Ramos (cell line): ENCODE results near the gene ENTPD2.

Source experiments
- in situ Hi-C: fragments of 300-500 bp; cut with MboI; formaldehyde crosslinking; loops from one replicate; pipeline ENCODE4 v1.14.3; 2022; ENCODE audit warnings: low sequenced_read_pairs; ENCODE audit not compliant: unreplicated experiment

ENTPD2 gene

DNA sequence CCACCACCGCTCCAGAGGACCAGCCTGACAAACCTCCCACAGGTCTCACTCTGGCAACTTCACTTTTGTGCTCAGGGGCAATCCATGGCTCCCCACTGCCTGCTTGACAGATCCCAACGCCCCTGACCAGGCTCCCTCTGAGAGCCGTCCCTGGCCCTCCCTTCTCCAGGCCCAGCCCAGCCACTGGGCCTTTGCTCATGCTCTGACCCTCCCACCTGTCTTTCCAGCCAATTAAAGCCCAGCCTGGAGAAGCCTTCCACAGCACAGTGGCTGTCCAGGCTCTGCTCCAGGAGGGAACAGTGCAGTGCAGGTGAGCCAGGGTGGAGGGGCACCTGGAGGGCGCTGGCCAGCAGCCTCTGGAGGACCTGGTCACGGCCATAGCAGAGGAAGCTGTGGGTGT is 3.3 kb downstream of the ENTPD2 start:
- in situ Hi-C loops = loop anchor here (25.0 kb wide), 1 partner anchor 387 kb away; the partner anchor contains the start of gene ENTPD8

DNA sequence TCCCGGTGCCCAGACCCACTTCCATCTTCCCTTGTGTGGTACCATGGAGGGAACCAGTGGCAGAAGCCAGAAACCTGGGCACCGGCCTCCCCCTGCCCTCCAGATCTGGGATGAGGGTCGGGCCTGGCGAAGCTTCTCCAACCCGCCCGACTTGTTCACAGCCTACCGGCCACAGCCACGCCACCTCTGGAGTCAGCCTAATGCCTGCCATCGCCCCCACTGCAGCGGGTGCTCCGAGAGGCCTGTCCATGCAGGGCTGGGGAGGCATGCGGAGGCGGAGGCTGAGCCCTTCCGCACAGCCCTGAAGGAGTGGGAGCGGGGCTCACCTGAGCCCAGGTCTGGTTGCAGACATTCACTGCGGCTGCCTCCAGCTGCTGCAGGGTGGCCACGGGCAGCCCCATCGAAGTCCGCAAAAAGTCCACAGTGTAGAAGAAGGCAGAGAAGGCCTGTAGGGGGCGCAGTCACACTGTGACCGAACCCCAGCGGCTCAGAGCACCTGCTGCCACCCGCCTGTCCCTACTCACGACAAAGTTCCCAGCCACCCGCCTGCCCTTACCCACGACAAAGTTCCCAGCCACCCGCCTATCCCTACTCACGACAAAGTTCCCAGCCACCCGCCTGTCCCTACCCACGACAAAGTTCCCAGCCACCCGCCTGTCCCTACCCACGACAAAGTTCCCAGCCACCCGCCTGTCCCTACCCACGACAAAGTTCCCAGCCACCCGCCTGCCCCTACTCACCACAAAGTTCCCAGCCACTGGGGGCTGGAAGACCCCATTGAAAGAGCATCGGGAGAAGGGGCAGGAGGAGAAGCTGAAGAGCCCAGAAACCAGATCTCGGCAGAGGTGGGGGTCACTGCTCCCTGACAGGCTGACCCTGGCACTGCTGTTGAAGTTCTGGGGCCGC is 4.1 kb downstream of the ENTPD2 start:
- in situ Hi-C loops = loop anchor here (5.0 to 25.0 kb wide), 2 partner anchors 178 to 388 kb away; partner anchors contain the start of genes CYSRT1, ENTPD8 and RNF224

DNA sequence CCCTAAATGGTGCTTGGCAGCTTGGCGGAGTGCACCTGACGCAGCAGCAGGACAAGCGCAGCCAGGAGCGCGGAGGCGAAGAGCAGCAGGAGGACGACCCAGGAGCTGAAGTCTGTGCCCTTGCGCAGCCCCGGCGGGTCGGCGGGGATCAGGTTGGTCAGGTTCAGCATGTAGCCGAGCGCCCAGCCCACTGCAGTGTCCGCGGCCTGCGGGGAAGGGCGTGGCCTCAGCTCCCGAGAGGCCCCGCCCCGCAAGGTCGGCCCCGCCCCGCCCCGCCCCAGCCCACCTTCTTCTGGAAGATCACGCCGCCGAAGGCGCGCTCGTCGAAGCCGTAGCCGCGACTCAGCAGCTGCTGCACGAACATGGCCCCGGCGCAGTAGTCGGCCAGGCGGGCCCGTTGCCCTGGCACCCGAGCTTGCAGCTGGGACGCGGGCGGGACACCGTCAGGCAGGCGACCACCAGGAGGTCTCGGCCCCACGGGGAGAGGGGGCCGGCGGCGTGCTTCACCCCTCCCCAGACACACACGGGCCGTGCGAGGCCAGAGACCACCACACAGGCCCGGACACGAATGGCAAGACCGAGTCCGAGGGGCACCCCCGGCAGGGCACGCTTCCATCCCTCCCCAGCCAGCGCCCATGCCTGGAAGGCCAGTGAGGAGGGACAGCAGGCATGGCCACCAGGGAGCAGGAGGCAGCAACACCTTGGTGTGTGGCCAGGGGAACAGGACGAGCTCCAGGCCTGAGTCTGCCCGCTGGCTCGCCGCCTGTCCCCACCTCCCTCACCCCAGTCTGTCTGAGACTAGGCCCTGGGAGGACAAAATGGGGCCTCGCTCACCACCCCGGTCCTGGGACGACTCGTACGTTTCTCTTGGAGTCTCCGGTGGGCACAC is 5.0 kb downstream of the ENTPD2 start:
- in situ Hi-C loops = loop anchor here (5.0 kb wide), 1 partner anchor 178 kb away; the partner anchor contains the start of genes CYSRT1 and RNF224

DNA sequence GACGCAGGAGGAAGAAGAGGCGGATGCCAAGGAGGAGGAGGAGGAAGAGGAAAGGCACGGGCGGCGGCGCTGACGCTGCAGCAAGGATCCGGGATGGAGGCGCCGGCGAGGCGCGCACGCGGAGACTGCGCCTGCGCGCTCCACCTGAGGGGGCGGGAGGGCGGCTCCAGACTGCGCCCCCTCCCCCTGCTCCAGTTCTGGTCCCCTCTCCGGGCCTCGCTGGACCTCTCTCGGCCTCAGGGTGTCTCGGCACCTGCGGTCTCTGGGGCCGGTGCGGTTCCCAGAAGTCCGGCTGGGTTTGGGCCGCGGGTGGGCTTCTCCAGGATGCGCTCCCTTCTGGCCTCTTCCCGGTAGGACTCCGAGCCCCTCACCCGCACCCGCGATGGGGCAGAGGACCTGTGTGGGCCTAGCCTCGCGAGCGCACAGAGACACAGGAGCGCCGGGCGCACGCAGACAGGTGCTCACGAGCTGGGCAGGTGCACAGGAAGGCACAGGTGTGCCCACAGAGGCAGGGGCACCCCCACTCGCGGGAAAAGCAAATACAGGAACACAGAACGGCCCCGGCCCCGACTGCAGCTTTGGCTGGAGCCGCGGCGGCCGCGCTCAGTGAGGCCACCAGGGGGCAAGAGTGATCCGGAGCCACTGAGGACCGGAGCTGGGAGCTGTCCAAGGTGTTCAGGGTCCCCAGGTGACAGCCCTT is 7.6 kb downstream of the ENTPD2 start, which contains the start of gene NPDC1:
NPDC1 (minus strand) TSS at position 90 of the 700 bp plus-strand sequence. CDS start 188 bp downstream, outside the sequence.
- in situ Hi-C loops = loop anchor here (5.0 kb wide), 1 partner anchor 181 kb away; the partner anchor contains the start of genes CYSRT1 and RNF224

DNA sequence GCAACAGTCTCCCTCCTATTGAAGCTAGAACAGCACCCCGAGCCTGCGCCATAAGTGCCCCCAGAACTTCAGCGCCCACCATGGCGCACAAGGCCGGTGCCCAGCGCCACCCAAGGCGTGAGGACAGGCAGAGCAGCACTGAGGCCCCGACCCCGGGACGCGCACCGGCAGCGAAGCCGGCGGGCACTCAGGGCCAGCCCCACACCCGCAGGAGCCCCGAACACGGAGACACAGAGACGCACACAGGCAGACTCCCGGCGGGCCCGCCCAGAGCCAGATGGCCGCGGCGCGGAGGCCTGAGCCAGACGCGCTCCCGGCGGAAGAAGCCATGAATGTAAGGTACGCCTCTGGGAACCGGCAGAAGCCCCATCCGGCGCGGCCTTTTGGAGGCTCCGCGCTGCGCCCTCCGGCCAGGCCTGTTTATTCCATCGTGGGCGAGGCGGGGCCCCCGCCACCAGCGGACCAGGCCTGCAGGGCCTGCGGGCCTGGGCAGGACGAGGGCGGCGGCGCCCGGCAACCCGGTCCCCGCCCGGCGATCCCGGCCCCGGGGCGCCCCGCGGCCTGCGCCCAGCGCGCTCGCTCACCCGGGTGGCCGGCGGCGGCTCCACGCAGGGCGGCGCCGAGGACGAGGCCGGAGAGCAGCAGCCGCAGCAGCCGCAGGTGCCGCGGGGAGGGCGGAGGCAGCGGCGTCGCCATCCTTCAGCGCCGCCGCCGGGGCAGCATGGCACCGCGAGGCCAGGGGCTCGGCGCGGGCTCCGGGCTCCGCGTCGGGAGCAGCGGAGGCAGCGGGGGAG is 8.4 kb downstream of the ENTPD2 start:
- in situ Hi-C loops = loop anchor here (5.0 kb wide), 1 partner anchor 182 kb away; the partner anchor contains the start of genes CYSRT1 and RNF224

DNA sequence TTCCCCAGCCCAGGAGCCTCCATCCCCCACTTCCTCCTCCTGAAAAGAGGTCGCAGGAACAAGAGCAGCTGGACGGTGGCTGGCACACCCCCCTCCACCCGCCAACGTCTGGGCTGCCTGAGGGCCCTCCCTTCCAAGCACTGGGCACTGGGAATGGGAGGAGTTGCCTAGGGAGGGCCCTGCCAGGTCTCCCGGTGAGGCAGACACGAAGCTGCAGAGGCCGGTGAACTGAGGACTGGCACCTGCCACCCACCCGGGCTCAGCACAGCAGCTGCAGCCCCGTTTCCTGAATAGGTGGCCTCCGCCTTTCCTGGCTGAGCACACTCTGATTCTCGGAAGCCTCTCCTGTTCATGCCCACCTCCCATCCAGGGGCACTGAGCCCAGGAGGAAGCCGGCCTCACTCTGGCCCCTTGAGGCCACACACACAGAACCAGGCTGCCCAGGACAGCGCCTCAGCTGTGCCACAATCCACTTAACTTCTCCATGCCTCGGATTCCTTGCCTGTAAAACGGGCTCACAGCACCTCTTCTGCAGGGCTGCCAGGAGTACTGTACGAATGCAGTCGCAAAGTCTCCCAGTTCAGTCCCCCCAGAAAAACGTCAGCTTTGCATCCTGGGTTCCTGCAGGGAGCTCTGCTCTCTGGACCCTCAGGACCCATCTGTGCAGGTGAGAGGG is 9.2 kb downstream of the ENTPD2 start:
- in situ Hi-C loops = loop anchor here (5.0 kb wide), 1 partner anchor 183 kb away; the partner anchor contains the start of genes CYSRT1 and RNF224

DNA sequence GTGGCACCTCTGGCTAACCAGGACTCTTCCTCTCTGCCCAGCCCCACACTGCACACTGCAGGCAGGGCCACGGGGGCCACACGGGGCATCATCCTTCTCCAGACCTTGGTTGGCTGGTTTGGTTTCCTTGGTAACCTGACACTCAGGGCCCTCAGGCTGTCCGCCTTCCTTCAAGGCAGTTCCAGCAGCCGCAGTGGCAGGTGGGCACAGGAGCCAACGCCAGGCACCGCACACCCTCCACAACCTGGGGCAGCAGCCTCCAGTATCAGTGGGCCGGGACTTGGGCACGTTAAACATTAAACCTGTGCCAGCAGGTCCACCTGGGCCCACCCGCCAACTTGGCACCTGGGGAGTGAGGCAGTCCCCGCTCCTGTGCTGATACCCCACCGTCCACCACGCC is 9.8 kb downstream of the ENTPD2 start:
- in situ Hi-C loops = no loop called here

DNA sequence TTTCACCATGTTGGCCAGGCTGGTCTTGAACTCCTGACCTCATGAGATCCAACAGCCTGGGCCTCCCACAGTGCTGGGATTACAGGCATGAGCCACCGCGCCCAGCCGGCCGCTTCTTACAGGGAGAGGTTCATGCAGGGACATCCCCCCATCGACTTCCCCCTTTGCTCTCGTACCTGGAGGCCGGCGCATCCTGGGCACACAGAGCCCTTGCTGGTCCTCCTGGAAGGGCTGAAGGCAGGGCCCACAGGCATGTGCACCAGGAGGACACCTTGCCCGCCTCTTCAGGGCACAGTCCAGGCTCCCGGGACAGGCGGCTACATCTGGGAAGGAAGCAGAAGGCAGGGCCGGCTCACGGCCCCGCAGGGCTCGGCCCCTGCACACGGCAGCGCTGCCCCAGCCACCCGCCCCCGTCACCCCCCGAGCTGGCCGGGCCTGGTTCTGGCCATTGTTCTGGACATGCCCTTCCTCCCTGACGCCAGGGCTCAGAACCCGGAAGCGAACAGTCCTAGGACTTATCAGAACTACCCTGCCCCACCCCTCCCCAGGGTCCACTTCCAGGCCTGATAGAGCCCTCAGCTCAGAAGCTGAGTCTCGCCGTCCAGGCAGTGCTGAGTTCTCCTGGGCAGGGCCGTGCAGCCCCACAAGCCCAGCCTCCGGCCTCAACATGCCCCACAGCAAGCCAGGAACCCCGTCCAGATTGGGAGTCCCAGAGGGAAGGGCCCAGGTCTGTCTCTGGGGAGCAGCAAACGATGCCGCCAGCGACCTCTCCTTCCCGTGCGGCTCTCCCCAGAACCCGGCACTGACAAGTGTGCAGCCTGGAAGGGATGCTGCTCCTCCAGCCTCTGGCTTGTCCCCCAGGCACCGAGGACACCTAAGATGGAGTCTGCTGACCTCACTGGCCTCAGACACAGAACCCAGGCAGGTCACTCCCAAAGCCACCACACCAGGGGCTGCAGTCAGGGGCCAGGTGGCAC is 10.8 kb downstream of the ENTPD2 start:
- in situ Hi-C loops = no loop called here

DNA sequence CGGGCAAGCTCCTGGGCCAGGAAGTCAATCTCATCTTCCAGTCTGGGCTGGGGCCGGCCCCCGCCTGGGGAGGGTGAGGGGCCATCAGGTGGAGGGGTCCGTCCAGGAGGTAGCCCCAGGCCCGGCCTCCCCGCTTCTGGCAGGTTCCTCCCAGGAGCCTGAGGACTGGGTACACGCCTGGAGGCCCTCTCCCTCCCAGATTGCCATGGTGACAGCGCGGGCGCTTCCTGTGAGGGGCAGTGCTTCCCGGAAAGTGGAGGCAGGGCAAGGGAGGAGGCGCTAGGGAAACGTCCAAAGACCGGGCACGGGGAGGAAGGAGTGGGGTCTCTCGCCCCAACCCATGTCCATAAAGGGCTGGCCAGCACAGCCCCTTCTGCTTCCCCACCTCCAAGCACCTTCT is 12.7 kb downstream of the ENTPD2 start:
- in situ Hi-C loops = no loop called here

DNA sequence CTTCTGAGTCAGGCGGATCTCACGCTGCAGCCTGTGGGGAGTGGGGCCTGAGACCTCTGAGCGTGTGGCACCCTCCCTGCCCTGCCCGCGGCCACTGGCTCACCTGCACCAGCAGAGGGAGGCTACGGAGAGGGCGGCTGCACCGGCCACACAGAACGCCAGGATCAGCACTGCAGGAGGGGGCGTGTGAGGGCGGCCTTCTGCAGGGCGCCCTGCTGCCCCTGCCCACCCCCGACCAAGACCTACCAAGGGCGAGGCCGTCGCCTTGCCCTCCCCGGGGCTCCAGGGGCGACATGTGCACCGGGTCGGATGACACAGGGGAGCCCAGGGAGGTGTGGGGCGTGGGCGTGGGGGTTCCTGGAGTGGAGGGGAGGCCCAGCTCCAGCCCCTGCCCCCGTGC is 13.3 kb downstream of the ENTPD2 start:
- in situ Hi-C loops = no loop called here

DNA sequence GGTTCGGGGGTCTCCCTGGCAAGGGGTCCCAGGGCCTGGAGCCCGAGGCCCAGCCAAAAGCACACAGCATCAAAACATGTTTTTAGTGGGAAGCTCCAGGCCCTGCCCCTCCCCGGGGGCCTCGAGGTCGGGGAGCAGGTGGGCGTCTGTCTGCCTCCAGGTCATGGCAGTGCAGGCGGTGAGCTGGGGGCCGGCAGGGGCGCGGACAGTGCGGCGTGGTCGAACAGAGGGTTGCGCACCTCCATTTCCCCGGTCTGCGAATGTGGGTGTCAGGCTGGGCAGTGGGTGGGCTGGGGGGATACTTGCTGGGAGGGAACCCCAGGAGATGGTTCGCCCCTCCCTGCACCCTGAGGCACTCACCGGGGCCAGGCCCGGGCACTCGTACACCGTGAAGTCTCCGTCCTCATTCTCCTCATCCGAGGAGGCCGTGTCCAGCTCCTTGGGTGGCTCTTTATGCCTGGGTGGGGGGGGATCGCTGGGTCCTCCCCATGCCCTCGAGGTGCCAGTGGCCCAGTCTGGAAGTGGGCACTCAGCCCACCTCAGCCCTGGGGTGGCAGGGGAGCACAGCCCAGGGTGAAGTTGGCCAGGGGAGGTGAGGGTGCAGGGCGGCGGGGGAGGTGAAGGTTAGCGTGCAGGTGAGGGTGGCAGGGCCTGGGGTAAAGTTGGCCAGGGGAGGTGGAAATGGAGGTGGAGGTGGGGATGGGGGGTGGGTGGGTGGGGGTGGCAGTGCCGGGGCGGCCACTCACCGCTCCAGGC is 14.1 kb downstream of the ENTPD2 start:
- in situ Hi-C loops = loop anchor here (5.0 kb wide), 1 partner anchor 247 kb away; the partner anchor contains the start of gene TMEM141

DNA sequence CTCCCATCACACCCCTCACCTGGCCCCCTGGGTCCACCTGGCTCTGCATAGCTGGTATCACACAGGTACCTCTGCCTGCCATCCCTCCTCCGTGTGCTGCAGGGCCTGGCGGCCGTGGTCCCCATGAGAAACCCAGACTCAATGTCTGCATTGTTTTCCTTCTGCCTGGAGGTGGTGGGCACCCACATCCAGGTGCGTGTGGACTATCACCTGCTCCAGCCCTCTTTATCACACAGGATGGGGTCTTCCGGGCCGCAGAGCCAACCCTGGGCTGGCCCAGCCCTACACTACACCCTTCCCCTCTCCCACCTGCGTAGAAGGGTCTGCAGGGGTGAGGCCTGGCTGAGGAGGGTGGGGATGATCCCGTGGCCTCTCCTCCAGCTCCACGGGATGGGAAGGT is 14.9 kb downstream of the ENTPD2 start:
- in situ Hi-C loops = loop anchor here (5.0 kb wide), 1 partner anchor 247 kb away; the partner anchor contains the start of gene TMEM141

DNA sequence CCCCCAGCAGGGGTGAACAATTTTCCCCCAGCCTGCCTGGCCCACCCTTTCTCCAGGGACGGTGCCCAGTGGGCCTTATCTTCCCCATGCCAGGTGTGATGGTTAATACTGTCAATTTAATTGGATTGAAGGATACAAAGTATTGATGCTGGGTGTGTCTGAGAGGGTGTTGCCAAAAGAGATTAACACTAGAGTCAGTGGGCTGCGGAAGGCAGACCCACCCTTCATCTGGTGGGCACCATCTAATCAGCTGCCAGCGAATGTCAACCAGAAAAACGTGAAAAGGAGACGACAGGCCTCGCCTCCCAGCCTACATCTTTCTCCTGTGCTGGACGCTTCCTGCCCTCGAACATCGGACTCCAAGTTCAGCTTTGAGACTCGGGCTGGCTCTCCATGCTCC is 16.4 kb downstream of the ENTPD2 start:
- in situ Hi-C loops = loop anchor here (5.0 kb wide), 1 partner anchor 245 kb away; the partner anchor contains the start of gene TMEM141

DNA sequence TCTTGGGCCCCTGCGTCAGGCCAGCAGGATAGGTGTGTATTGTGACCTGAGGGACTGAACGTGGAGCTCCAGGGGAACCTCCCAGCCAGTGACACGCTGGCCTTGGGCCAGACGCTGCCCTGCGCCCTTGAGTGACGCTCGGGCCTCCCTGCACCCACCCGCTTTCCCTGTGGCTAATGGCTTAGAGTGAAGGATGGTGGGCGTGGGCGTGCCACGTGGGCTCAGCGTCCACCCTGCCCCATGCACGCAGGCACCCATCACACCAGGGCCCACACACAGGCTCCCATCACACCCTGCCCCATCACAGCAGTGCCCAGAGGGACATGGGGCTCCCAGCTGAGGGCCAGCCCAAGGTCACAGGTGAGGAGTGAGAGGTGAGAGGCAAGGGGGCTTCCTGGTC is 16.8 kb downstream of the ENTPD2 start:
- in situ Hi-C loops = loop anchor here (5.0 kb wide), 1 partner anchor 245 kb away; the partner anchor contains the start of gene TMEM141

DNA sequence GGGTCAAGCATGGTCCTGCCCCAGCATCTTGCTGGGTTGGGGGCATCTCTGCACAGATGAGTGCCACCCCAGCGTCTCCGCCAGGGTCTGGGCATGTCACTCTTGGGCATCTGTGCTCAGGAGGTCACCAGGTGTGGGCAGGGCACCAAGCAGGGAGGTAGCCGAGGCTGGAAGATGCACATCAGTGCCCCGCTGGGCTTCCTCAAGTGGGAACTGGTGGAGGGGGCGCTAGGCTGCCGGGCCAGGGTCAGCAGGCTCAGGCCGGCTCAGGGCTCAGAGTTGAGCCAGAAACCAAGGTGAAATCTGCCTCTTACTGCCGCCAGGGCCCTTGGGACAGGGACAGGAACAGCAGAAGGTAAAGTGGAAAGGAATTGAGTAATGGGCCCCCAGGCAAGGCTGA is 17.9 kb downstream of the ENTPD2 start:
- in situ Hi-C loops = loop anchor here (5.0 kb wide), 1 partner anchor 244 kb away; the partner anchor contains the start of gene TMEM141

DNA sequence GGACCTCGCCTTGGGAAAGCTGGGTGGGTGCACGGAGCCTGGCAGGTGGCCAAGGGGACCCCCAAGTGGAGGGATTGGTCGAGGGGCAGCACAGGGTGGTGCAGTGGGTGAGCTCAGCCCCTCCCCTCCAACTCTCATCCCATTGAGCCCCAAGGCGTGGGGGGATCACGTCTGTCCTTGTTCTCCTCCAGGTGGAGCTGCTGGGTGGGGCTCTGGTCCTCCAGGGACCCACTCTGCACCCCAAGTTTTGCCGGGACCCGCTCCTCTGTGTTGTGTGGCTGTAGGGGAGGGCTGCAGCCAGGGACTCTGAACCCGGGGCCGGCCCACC is 18.4 kb downstream of the ENTPD2 start:
- in situ Hi-C loops = loop anchor here (5.0 kb wide), 1 partner anchor 243 kb away; the partner anchor contains the start of gene TMEM141
